ENCODE data around the gene TCERG1. TPM values are rescaled to one million over a fixed set of nuclear protein-coding genes. Genes with fewer than 3 reads are reported as not detected.

Gene TCERG1
- total and polyA plus RNA-seq, 9 of the 15 experiments (the other 6 are each of a cell fraction or from before 2014, with no cell fraction given): 50.3 to 148 (median 119) TPM

GRCh38 chr5:146548781-146549449 lies 101.8 kb downstream of the TCERG1 start:
- Histone ChIP-seq H2AFZ (ENCODE audit: low read depth, low read length) (no peak overlapping the region), H3K9me1 (ENCODE audit: control insufficient read depth, insufficient read depth, low read length) (no peaks in the 10 kb centered on the region), H3K4me2 (ENCODE audit: insufficient read depth, low read length) (no peak overlapping the region), H3K9ac (ENCODE audit: insufficient read depth in 1 of 2, low read depth in 2 of 2, low read length in 2 of 2) (no peak overlapping the region), H3K79me2 (ENCODE audit: control insufficient read depth, insufficient read depth, low read length) (no peaks in the 10 kb centered on the region), H3K9me3 (replicated peaks; ENCODE audit: control insufficient read depth, insufficient read depth, low read depth, low read length) (no peaks in the 10 kb centered on the region), H3K36me3 (ENCODE audit: control insufficient read depth, insufficient read depth, low read length) (no peaks in the 10 kb centered on the region), H3K4me1 (replicated peaks in 1 of 2; ENCODE audit: control insufficient read depth in 2 of 2, insufficient read depth in 2 of 2, low read length in 2 of 2) (no peaks in the 10 kb centered on the region), H4K20me1 (replicated peaks; ENCODE audit: control insufficient read depth, insufficient read depth, low read length) (no peaks in the 10 kb centered on the region), H3K27ac (ENCODE audit: extremely low read depth, low read depth, low read length) (no peak overlapping the region), H3K4me3 (no peak overlapping the region), H3K27me3 (ENCODE audit: control insufficient read depth in 2 of 2, insufficient read depth in 2 of 2, low read length in 2 of 2) (no peaks in the 10 kb centered on the region)
- POLR2A ChIA-PET: no interaction called here
- WGBS (ENCODE audit: insufficient coverage, low coverage, missing lambda C conversion rate): 0% methylated on average over 2 of the region's 2 CpGs
- in situ Hi-C loops (cut with MboI): no loop called here
- intact Hi-C loops (cut with micrococcal nuclease): no loop called here
- CTCF ChIA-PET (ENCODE audit: low intra/inter-chr PET ratio): no interaction called here
- no peak for DNase-seq (ENCODE audit: extremely low read depth in 1 of 4, low spot score in 3 of 4)
- BruUV-seq (replicated peaks): no TSS peak
- no peak for FAIRE-seq
- TF ChIP-seq ZNF589 (CRISPR knock-in tag; IDR thresholded peaks at IDR 0.05; ENCODE audit: low read depth): no peak
- TF ChIP-seq MCM3 (IDR thresholded peaks at IDR 0.05): no peak
- TF ChIP-seq ZNF561 (CRISPR knock-in tag; conservative IDR thresholded peaks at IDR 0.05): no peak
- TF ChIP-seq NCOA2 (IDR thresholded peaks at IDR 0.05; ENCODE audit: partially characterized antibody in 2 of 2): no peak
- no peak for TF ChIP-seq HIVEP1 (CRISPR knock-in tag; IDR thresholded peaks at IDR 0.05)
- TF ChIP-seq, protein P1, sequence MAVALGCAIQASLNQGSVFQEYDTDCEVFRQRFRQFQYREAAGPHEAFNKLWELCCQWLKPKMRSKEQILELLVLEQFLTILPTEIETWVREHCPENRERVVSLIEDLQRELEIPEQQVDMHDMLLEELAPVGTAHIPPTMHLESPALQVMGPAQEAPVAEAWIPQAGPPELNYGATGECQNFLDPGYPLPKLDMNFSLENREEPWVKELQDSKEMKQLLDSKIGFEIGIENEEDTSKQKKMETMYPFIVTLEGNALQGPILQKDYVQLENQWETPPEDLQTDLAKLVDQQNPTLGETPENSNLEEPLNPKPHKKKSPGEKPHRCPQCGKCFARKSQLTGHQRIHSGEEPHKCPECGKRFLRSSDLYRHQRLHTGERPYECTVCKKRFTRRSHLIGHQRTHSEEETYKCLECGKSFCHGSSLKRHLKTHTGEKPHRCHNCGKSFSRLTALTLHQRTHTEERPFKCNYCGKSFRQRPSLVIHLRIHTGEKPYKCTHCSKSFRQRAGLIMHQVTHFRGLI (CRISPR knock-in tag; IDR thresholded peaks at IDR 0.05): no peak
- TF ChIP-seq, protein P2, sequence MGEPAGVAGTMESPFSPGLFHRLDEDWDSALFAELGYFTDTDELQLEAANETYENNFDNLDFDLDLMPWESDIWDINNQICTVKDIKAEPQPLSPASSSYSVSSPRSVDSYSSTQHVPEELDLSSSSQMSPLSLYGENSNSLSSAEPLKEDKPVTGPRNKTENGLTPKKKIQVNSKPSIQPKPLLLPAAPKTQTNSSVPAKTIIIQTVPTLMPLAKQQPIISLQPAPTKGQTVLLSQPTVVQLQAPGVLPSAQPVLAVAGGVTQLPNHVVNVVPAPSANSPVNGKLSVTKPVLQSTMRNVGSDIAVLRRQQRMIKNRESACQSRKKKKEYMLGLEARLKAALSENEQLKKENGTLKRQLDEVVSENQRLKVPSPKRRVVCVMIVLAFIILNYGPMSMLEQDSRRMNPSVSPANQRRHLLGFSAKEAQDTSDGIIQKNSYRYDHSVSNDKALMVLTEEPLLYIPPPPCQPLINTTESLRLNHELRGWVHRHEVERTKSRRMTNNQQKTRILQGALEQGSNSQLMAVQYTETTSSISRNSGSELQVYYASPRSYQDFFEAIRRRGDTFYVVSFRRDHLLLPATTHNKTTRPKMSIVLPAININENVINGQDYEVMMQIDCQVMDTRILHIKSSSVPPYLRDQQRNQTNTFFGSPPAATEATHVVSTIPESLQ (CRISPR knock-in tag; IDR thresholded peaks at IDR 0.05): no peak
- TF ChIP-seq, protein P3, sequence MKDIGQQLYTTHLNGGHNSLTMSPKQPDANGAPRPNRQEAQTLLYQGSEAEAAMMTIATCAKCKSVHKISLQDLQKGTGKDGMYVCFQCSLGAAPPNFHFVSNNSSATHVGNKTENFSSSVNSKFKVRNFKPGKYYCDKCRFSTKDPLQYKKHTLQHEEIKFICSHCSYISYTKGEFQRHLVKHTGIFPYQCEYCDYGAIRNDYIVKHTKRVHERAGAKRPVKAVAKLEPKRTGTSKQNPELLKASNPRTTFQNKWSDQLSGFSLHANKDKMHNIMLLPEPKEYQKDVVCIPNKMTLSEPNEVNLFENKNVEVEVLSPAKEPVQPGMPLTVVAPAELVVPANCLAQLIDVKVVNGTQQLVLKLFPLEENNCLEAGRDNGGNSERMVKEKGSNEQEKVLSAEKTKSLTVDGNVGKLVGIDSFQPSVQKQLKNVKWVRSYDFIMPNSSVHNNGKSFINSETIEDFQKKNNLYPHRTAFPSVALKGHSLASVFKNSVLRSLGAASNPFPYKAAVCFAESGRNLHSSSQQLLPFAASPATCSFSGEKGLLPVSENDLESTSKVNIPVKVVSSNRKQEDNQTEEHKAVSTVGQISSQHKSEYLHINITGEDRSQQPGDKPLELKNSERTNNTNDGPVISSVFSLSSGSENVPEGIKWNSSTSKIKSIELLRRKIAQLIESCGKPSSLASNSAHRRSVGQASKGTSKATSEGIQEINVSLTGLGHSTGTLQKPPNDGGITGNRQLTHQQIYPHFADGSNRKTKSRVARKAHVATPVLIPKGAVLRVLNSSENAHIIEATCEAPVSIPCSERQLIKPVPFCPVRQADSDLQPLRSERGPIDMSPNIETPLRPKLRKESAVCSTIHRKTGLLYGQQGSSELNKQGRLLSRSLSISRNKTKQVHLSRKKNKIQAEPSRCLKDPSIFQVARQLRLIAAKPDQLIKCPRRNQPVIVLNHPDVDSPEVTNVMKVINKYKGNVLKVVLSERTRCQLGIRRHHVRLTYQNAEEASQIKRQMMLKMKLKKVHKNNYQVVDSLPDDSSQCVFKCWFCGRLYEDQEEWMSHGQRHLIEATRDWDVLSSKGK (CRISPR knock-in tag; IDR thresholded peaks at IDR 0.05): no peak
- TF ChIP-seq NCOA1 (IDR thresholded peaks at IDR 0.05; ENCODE audit: low read depth): no peak
- no peak for TF ChIP-seq ZNF174 (CRISPR knock-in tag; IDR thresholded peaks at IDR 0.05)
- TF ChIP-seq RAD51 (IDR thresholded peaks at IDR 0.05; ENCODE audit: borderline replicate concordance, low read depth): no peak
- no peak for TF ChIP-seq POLR2AphosphoS2 (IDR thresholded peaks at IDR 0.05; ENCODE audit: low read length)
- ATAC-seq: no peak
